B cell (primary cell): ENCODE results near the gene OTUB2.

Source experiments
- CTCF ChIP-seq: fragments of 200-600 bp; IDR thresholded peaks from one replicate; pipeline ENCODE4 v1.8.0; 2022; ENCODE audit warnings: antibody characterized with exemption, mild to moderate bottlenecking
- EZH2 ChIP-seq: IDR thresholded peaks from 2 replicates; pipeline ENCODE4 v1.6.1; 2012; ENCODE audit warnings: borderline replicate concordance, low read depth, mild to moderate bottlenecking, moderate library complexity, low read length; ENCODE audit not compliant: insufficient read depth, poor library complexity, severe bottlenecking

GRCh38 chr14:94010625-94011024 lies 15.5 kb upstream of the OTUB2 start:
- TF ChIP-seq CTCF, result no peak
- no peak for TF ChIP-seq EZH2
